ENCODE results near the gene GMPPA. TPM values are rescaled to one million over a fixed set of nuclear protein-coding genes. Genes with fewer than 3 reads are reported as not detected.

GMPPA gene
- total RNA-seq, 1 donor from 2014 or later: 23.2 TPM

DNA sequence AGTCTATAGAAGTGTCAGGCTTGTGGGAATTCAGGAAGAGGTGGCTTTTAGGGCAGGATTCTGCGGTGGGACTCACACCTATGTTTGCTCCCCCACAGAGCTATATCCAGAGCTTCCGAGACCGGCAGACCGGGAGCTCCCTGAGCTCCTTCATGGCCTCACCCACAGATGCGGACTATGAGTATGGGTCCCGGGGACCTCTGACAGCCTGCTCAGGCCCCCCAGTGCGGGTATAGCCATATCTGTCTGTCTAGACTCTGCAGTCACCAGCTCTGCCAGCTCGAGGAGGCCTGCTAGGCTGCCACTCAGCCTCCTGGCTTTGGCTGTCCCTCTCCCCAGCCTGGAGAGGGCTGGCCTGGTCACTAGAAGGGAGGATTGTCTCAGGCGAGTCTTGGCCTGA, 50.9 kb downstream of the GMPPA start:
- H3K9me3 Mint-ChIP-seq (ENCODE audit: unreplicated experiment): peaks cover 23% of the 10 kb centered on the region
- peaks cover 16% of the 10 kb centered on the region for H3K36me3 Mint-ChIP-seq (ENCODE audit: unreplicated experiment)
- peaks cover 26% of the 10 kb centered on the region for H3K27me3 Mint-ChIP-seq (ENCODE audit: unreplicated experiment)
- TF ChIP-seq, protein P1, sequence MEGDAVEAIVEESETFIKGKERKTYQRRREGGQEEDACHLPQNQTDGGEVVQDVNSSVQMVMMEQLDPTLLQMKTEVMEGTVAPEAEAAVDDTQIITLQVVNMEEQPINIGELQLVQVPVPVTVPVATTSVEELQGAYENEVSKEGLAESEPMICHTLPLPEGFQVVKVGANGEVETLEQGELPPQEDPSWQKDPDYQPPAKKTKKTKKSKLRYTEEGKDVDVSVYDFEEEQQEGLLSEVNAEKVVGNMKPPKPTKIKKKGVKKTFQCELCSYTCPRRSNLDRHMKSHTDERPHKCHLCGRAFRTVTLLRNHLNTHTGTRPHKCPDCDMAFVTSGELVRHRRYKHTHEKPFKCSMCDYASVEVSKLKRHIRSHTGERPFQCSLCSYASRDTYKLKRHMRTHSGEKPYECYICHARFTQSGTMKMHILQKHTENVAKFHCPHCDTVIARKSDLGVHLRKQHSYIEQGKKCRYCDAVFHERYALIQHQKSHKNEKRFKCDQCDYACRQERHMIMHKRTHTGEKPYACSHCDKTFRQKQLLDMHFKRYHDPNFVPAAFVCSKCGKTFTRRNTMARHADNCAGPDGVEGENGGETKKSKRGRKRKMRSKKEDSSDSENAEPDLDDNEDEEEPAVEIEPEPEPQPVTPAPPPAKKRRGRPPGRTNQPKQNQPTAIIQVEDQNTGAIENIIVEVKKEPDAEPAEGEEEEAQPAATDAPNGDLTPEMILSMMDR (IDR thresholded peaks at IDR 0.05; ENCODE audit: partially characterized antibody, unreplicated experiment): no peak
- DNase-seq: no peak
- H3K27ac Mint-ChIP-seq (ENCODE audit: unreplicated experiment): no peak overlapping the region
- peaks cover 12% of the 10 kb centered on the region for H3K4me1 Mint-ChIP-seq (ENCODE audit: low read depth, unreplicated experiment)
- H3K4me3 Mint-ChIP-seq (ENCODE audit: unreplicated experiment): no peak overlapping the region

DNA sequence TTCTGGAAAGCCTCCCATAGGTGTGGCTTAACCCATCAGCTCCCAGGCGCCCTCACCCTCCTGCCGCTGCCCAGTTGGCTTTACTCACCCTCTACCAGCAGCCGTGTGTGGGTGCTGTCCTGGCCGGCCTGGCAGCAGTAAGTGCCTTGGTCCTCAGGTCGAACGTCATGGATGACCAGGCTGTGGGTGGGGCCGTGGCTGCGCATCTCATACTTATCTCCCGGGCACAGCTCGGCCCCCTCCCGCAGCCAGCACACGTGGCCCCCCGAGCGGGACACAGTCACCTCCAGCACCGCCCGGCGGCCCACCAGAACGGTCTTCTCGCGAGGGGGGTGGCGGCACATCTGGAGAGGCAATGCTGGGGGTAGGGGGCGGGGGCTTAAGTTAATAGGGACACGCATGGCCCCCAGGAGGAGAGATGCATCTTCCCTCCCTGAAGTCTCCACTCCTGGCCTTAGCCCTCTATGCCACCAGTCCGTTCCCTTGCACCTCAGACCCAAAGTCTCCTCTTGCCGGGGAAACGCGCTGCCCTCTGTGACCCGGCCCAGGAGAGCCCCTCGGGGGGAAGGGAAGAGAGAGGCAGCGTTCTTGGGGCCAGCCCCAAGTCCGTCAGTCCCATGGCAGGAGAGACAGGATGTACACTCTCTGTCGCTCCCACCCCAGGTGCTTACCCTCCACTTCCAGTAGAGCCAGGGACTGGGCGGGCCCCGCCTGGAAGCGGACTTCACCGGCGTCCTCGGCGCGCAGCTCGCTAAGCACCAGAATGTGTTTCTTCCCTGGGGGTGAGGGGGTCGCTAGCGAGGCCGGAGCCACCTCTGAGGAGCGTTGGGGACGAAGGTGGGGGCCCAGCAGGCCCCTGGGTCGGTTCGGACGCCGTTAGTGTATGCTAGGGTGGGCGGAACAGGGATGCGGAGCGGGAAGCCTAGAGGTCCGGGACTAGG, 53.0 kb downstream of the GMPPA start:
- peak; percentile 57 for DNase-seq
- Mint-ChIP-seq H3K27me3 (ENCODE audit: unreplicated experiment) (peaks cover 22% of the 10 kb centered on the region), H3K27ac (ENCODE audit: unreplicated experiment) (peak overlapping the region; percentile 8)

DNA sequence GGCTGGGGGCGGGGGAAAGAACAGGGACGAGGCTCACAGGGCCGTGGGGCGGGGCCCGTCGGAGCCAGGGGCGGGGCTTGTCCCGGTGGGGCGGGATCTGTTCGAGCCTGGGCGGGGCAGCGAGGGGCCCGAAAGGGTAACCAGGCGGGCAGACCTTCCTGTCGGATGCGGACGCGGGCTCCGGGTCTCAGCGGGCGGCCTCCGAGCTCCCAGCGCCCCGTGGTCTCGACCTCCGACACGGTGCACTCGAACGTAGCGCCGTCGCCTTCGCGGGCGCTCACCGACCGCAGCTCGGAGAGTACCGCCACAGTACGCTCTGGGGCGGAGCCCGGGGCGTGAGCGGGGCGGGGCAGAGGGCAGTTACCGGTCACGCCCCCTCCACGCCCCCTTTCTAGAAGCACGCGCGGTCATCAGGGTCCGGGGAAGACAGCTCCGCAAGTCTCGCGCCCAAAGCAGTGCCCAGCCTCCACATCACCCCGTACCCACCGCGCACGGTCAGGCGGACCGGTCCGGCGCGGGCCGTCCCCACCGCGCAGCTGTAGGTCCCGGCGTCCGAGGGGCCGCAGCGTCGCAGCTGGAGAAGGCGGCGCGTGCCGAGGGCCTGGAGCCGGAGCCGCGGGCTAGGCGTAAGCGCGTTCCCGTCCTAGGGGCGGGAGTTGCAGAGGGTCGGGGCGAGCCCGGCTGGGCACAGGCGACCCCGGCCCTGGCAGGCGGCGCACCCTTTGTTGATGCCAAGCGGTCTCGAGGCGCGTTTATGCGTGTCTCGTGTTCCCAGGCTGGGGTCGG, 53.9 kb downstream of the GMPPA start:
- TF ChIP-seq, protein P1 (IDR thresholded peaks at IDR 0.05; ENCODE audit: partially characterized antibody, unreplicated experiment): no peak
- Mint-ChIP-seq H3K36me3 (ENCODE audit: unreplicated experiment) (peaks cover 7% of the 10 kb centered on the region), H3K4me1 (ENCODE audit: low read depth, unreplicated experiment) (peaks cover 3% of the 10 kb centered on the region), H3K27me3 (ENCODE audit: unreplicated experiment) (peaks cover 19% of the 10 kb centered on the region), H3K27ac (ENCODE audit: unreplicated experiment) (no peak overlapping the region), H3K4me3 (ENCODE audit: unreplicated experiment) (peak overlapping the region; percentile 82), H3K9me3 (ENCODE audit: unreplicated experiment) (peaks cover 12% of the 10 kb centered on the region)
- peak; percentile 95 for DNase-seq

More for the DNA sequence above, 53.0 kb downstream of the GMPPA start:
- H3K9me3 Mint-ChIP-seq (ENCODE audit: unreplicated experiment): peaks cover 16% of the 10 kb centered on the region
- H3K4me1 Mint-ChIP-seq (ENCODE audit: low read depth, unreplicated experiment): peaks cover 3% of the 10 kb centered on the region
- TF ChIP-seq, protein P1 (IDR thresholded peaks at IDR 0.05; ENCODE audit: partially characterized antibody, unreplicated experiment): no peak
- H3K36me3 Mint-ChIP-seq (ENCODE audit: unreplicated experiment): peaks cover 12% of the 10 kb centered on the region
- H3K4me3 Mint-ChIP-seq (ENCODE audit: unreplicated experiment): peak overlapping the region; percentile 82

DNA sequence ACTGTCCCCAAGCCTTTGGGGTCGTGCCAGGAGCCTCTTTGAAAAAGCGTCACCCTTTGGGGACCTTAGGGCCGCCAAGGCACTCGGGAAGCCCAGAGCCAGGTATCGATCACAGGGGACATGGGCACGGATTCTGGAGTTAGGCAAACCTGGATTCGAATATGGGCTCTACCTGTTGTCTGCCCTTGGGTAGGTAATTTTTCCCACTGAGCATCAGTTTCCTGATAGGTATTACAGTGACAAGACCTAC, 54.4 kb downstream of the GMPPA start:
- Mint-ChIP-seq H3K36me3 (ENCODE audit: unreplicated experiment) (peaks cover 6% of the 10 kb centered on the region), H3K4me3 (ENCODE audit: unreplicated experiment) (peak overlapping the region; percentile 68), H3K4me1 (ENCODE audit: low read depth, unreplicated experiment) (peaks cover 3% of the 10 kb centered on the region), H3K9me3 (ENCODE audit: unreplicated experiment) (peaks cover 12% of the 10 kb centered on the region), H3K27ac (ENCODE audit: unreplicated experiment) (no peak overlapping the region), H3K27me3 (ENCODE audit: unreplicated experiment) (peaks cover 19% of the 10 kb centered on the region)
- TF ChIP-seq, protein P1 (IDR thresholded peaks at IDR 0.05; ENCODE audit: partially characterized antibody, unreplicated experiment): no peak
- no peak for DNase-seq

Data from glutamatergic neuron (in vitro differentiated cells).